Mesodermal cell (in vitro differentiated cells): ENCODE results near the gene ROBO1.

ENCODE experiments used
- H3K27ac ChIP-seq: 2 replicates; pipeline ENCODE4 v1.7.0; 2013; ENCODE audit warnings: mild to moderate bottlenecking, low read depth, low read length, moderate library complexity; ENCODE audit not compliant: severe bottlenecking
- H3K36me3 ChIP-seq: 2 replicates; pipeline ENCODE4 v1.7.1; 2013; ENCODE audit warnings: mild to moderate bottlenecking, low read length, moderate library complexity; ENCODE audit not compliant: control insufficient read depth, insufficient read depth
- H3K4me1 ChIP-seq: one replicate; pipeline ENCODE4 v1.7.1; 2013; ENCODE audit warnings: mild to moderate bottlenecking, low read length; ENCODE audit not compliant: insufficient read depth, control insufficient read depth, poor library complexity, severe bottlenecking
- H3K4me3 ChIP-seq: 2 replicates; pipeline ENCODE4 v1.7.0; 2013; ENCODE audit warnings: low read length, control low read depth, mild to moderate bottlenecking; ENCODE audit not compliant: insufficient read depth, poor library complexity, severe bottlenecking; ENCODE audit errors: extremely low read depth
- H3K9me3 ChIP-seq: 2 replicates; pipeline ENCODE4 v1.7.1; 2013; ENCODE audit warnings: mild to moderate bottlenecking, low read length, moderate library complexity; ENCODE audit not compliant: control insufficient read depth
- WGBS, 2 experiments: methylation state at CpG; one replicate each; pipeline ENCODE4 v1.1.5; 2013; ENCODE audit warnings: missing lambda C conversion rate in 2 of 2; ENCODE audit not compliant: insufficient coverage in 2 of 2; 5-methylcytosine and 5-hydroxymethylcytosine counted together

Gene ROBO1

GRCh38 chr3:79560698-79561097 is 207.1 kb downstream of the ROBO1 start:
- no peak overlapping the region for H3K27ac ChIP-seq
- H3K36me3 ChIP-seq, result no peaks in the 10 kb centered on the region
- H3K9me3 ChIP-seq, result no peaks in the 10 kb centered on the region
- no peak overlapping the region for H3K4me3 ChIP-seq
- WGBS, 2 experiments, result 77 to 83% methylated on average over 2 of the region's 4 CpGs
- H3K4me1 ChIP-seq, result no peaks in the 10 kb centered on the region

GRCh38 chr3:79558943-79559342 is 208.9 kb downstream of the ROBO1 start:
- no peak overlapping the region for H3K4me3 ChIP-seq
- 84 to 96% methylated on average over 4 of the region's 6 CpGs for WGBS, 2 experiments
- H3K4me1 ChIP-seq, result no peaks in the 10 kb centered on the region
- H3K27ac ChIP-seq, result no peak overlapping the region
- no peaks in the 10 kb centered on the region for H3K9me3 ChIP-seq
- H3K36me3 ChIP-seq, result no peaks in the 10 kb centered on the region

GRCh38 chr3:79555655-79556054 is 212.1 kb downstream of the ROBO1 start:
- Histone ChIP-seq H3K4me1 (no peaks in the 10 kb centered on the region), H3K36me3 (no peaks in the 10 kb centered on the region), H3K27ac (no peak overlapping the region), H3K4me3 (no peak overlapping the region), H3K9me3 (no peaks in the 10 kb centered on the region)
- WGBS, 2 experiments, result no CpG with 5 or more reads among the region's 1 CpG

DNA sequence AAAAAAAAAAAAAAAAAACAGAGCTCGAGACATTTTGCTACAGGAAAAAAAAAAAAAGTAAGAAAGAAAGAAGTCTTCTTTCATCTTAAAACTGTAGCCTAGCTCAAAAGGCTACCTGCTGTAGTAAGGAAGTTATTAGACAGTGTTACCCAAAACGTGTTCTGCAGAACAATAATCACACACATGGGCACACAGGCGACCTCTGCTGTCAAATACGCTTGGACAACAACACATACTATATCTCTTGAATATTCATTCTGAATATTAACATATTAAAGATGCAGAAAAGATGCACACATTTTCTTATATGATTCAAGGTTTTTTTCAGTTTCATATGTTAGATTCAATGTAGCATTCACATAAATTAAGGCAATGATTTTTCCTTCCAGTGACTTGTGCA is 215.8 kb downstream of the ROBO1 start:
- H3K27ac ChIP-seq, result no peak overlapping the region
- no CpG with 5 or more reads among the region's 4 CpGs for WGBS, 2 experiments
- H3K36me3 ChIP-seq, result no peaks in the 10 kb centered on the region
- H3K9me3 ChIP-seq, result no peaks in the 10 kb centered on the region
- no peaks in the 10 kb centered on the region for H3K4me1 ChIP-seq
- no peak overlapping the region for H3K4me3 ChIP-seq

DNA sequence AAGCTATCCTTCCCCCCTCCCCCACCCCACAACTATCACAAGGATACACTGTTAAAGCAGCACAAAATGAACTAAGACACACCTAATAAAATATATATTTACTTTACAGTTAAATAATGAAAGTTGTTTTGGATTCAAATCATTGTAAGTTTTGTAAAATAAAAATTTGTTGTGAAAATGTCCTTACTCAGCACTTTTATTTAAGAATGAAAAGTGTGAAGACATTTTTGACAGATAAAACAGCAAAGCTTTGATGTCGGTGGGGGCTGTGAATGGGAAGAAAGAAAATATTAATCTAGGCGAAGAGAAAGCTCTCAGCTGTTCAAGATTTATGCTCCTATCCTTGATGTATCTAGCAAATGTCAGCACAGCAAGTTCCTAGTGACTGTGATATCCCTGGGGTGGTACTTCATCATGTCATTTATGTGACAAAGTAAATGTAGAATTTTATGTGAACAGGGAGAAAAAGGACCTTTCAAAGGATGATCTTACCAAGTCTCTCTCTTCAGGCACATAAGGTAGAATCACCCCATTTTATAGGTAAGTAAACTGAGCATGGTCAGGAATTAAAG is 216.4 kb downstream of the ROBO1 start:
- WGBS, 2 experiments, result 58% methylated on average over 2 of the region's 2 CpGs; no CpG with 5 or more reads in 1 of the 2 experiments
- H3K27ac ChIP-seq, result no peak overlapping the region

DNA sequence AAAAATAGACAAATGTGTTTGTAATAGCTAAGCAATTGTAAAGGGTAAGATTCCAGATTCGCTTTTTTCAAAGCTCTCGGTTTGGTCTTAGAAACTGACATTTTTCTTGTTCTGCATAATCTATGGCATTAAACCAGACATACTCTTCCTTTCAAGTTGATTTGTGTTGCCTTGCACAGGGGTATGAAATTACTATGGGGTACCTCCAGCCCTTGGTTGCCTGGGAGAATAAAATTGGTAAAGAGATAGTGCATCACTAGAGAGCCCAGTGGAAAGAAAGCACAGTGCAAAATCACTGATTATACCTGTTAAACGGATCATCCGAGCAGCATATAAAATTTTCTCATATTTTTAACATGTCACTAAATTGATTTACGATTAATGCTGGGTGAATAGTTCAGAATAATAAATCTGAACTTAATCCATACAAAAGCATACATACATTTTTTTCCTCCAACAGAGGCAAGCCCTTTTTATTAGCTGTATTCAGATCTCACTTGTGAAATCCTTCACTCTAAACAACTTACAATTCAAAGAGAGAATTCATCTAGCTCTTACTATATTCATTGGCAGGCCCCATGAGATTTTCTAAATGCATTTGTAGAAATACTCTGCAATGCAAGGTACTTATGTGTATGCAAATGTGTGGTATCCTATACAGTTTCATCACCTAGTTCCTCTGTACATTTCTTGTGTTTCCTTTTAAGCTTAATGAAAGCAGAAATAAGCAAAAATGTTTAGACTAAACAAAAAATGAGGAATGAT is 224.4 kb downstream of the ROBO1 start:
- Histone ChIP-seq H3K4me3 (no peak overlapping the region), H3K9me3 (no peaks in the 10 kb centered on the region), H3K36me3 (no peaks in the 10 kb centered on the region), H3K27ac (no peak overlapping the region), H3K4me1 (no peaks in the 10 kb centered on the region)
- WGBS, 2 experiments, result no CpG with 5 or more reads among the region's 5 CpGs

More for the DNA sequence above, 216.4 kb downstream of the ROBO1 start:
- Histone ChIP-seq H3K4me3 (no peak overlapping the region), H3K9me3 (no peaks in the 10 kb centered on the region), H3K36me3 (no peaks in the 10 kb centered on the region), H3K4me1 (no peaks in the 10 kb centered on the region)

GRCh38 chr3:79534727-79535126 is 233.1 kb downstream of the ROBO1 start:
- Histone ChIP-seq H3K9me3 (no peaks in the 10 kb centered on the region), H3K36me3 (no peaks in the 10 kb centered on the region), H3K4me1 (no peaks in the 10 kb centered on the region), H3K4me3 (no peak overlapping the region), H3K27ac (no peak overlapping the region)
- WGBS, 2 experiments, result 17 to 35% methylated on average over 1 to 4 of the region's 4 CpGs

- 39 to 42% methylated on average over 2 of the region's 8 CpGs for WGBS, 2 experiments
- no peak overlapping the region for H3K4me3 ChIP-seq
- no peaks in the 10 kb centered on the region for H3K36me3 ChIP-seq
- H3K27ac ChIP-seq, result no peak overlapping the region
- no peaks in the 10 kb centered on the region for H3K4me1 ChIP-seq
- no peaks in the 10 kb centered on the region for H3K9me3 ChIP-seq
These were observed 236.1 kb downstream of the ROBO1 start for GRCh38 chr3:79531566-79532295.

DNA sequence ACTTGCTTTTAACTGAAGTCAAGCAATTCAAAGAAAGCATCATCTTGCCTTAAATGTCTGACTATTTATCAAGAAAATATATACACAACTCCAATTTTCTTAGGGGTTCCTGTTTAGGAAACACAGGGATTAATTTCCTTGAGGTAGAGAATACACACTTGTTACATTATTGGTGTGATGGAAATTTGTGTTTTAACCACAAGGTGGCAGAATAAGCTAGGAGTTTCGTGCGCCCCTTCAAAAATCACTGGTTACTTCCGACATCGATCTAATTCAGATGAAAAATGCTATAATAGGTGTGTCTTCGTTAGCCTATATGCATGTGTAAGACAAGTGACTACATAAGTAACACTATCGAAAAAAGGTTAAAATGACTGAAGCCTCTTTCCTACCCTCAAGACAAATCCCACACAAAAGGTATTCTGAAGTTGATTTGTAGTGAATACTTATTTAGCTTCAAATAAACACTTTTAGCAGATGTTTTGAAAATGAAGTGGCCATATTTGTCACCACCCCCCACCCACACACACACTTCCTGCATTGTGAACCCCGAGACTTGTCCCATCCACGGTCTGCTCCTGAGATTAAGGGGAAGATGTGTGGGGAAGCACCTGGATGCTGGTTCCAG is 246.5 kb downstream of the ROBO1 start:
- WGBS, 2 experiments, result 0% methylated on average over 2 of the region's 8 CpGs; no CpG with 5 or more reads in 1 of the 2 experiments
- Histone ChIP-seq H3K9me3 (no peaks in the 10 kb centered on the region), H3K4me1 (peaks cover 5% of the 10 kb centered on the region), H3K4me3 (no peak overlapping the region), H3K27ac (no peak overlapping the region), H3K36me3 (no peaks in the 10 kb centered on the region)

DNA sequence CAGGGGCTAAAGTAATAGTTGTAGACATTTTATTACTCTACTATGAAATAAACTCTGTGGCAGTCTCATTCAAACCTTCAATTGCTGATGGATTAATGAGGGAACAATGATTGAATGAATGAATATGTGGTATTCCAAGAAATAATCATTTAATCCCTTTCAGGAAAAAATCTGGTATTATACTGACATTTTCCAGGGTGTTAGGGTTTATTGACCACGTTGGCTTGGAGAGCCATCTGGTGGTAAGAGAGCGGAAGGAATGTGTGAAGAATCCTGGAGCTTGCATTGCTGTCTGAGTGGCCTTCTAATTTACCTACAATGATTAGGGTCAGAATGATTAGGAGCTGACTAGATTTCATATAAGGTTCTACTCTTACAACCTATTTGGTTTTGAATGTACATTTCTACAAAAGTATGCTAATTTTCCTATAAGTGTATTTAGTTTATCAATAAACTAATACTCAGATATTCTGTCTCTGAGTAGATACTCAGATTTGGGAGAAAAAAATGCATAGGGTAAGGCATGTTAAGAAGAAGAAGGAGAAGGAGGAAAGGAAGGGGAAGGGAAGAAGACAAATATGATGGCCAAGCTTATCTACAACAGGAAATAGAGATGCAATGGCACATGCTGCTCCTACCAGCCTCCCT is 249.9 kb downstream of the ROBO1 start:
- Histone ChIP-seq H3K4me1 (peaks cover 5% of the 10 kb centered on the region), H3K4me3 (no peak overlapping the region)
- no CpG with 5 or more reads among the region's 2 CpGs for WGBS, 2 experiments

More for the DNA sequence above, 249.9 kb downstream of the ROBO1 start:
- Histone ChIP-seq H3K9me3 (no peaks in the 10 kb centered on the region), H3K36me3 (no peaks in the 10 kb centered on the region), H3K27ac (no peak overlapping the region)
